ENCODE results near the gene GAP43.

Gene GAP43

DNA sequence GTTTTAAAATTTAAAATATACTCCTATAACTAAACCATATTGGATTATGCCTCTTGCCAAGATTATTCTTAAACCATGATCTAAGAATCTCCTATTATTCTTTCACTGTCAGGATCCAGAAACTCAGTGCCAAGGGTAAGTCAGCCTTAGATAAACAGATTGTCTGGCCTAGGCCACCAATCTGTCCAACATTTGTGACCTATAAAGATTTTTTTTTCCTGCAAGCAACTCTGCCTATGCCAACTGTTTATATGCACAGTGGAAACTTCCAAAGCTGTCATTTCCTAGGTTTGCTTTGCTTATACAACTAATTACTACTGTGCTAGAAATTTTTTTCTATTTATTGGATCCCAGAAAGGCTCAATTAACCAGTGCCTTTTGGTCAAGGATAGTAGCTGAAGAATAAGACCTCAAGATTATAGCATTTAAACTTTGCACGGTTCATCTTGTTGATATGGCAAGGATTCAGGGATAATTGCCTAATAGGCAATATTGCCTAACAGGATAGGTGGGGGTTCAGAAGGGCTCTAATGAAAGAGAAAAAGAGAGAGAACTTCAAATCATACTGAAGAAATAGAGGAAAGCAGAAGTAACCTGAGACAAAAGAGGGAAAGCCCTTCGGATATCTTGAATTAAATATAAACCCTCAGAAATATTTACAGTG lies 22.8 kb downstream of the GAP43 start:
- DNase-seq = no peak
- no peak overlapping the region for H3K27ac ChIP-seq (ENCODE audit: insufficient read depth, low read length, poor library complexity, severe bottlenecking)
- no peaks in the 10 kb centered on the region for H3K4me1 ChIP-seq (ENCODE audit: control insufficient read depth, insufficient read depth, low read length, poor library complexity, severe bottlenecking)
- no peak overlapping the region for H3K4me3 ChIP-seq (ENCODE audit: insufficient read depth, low read depth, low read length, poor library complexity, severe bottlenecking)
- no peaks in the 10 kb centered on the region for H3K27me3 ChIP-seq (replicated peaks; ENCODE audit: control insufficient read depth, insufficient read depth, low read length, poor library complexity, severe bottlenecking)
- no peaks in the 10 kb centered on the region for H3K9me3 ChIP-seq (ENCODE audit: control insufficient read depth, low read length)
- H3K36me3 ChIP-seq (ENCODE audit: control insufficient read depth, insufficient read depth, low read length) = no peaks in the 10 kb centered on the region

DNA sequence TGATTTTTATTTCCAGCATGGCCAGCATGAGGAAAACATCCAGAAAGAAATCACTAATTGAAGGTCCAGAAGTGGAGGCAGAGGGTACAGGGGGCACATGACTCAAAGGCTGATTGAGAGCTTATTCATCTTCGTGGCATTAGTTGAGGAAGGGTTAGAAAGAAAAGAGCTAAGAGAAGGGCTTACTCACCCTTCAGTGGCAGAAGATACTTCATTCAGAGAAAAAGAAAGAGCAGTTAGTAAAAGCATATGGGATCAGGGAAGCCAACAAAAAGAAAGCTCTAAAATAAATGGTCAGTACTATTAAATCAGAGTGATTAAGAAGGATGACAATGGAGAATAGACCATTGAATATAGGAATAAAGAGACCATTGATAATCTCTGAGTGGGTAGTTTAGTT lies 25.2 kb downstream of the GAP43 start:
- Histone ChIP-seq H3K4me1 (ENCODE audit: control insufficient read depth, insufficient read depth, low read length, poor library complexity, severe bottlenecking) (no peaks in the 10 kb centered on the region), H3K9me3 (ENCODE audit: control insufficient read depth, low read length) (no peaks in the 10 kb centered on the region), H3K4me3 (ENCODE audit: insufficient read depth, low read depth, low read length, poor library complexity, severe bottlenecking) (no peak overlapping the region), H3K36me3 (ENCODE audit: control insufficient read depth, insufficient read depth, low read length) (no peaks in the 10 kb centered on the region), H3K27ac (ENCODE audit: insufficient read depth, low read length, poor library complexity, severe bottlenecking) (no peak overlapping the region), H3K27me3 (replicated peaks; ENCODE audit: control insufficient read depth, insufficient read depth, low read length, poor library complexity, severe bottlenecking) (no peaks in the 10 kb centered on the region)
- no peak for DNase-seq

DNA sequence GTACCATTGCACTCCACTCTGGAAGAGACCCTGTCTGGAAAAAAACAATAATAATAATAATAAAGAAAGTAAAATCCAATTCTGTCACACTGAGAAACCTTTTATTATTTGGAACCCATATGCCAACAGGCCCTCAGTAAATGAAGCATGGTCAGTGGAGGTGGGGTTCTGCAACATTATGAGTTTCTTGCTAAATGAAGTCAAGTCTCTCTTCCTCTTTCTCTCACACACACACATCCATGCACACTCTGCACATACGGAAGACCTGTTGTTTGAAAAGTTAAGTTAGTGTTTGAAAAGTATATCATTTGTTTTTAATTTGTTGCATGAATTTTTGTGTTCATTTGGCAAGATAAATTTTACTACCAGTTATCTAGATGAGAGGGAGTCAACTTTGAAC lies 27.8 kb downstream of the GAP43 start:
- no peaks in the 10 kb centered on the region for H3K27me3 ChIP-seq (replicated peaks; ENCODE audit: control insufficient read depth, insufficient read depth, low read length, poor library complexity, severe bottlenecking)
- H3K4me3 ChIP-seq (ENCODE audit: insufficient read depth, low read depth, low read length, poor library complexity, severe bottlenecking) = no peak overlapping the region
- no peaks in the 10 kb centered on the region for H3K36me3 ChIP-seq (ENCODE audit: control insufficient read depth, insufficient read depth, low read length)
- no peak for DNase-seq
- H3K4me1 ChIP-seq (ENCODE audit: control insufficient read depth, insufficient read depth, low read length, poor library complexity, severe bottlenecking) = no peaks in the 10 kb centered on the region
- H3K9me3 ChIP-seq (ENCODE audit: control insufficient read depth, low read length) = no peaks in the 10 kb centered on the region
- H3K27ac ChIP-seq (ENCODE audit: insufficient read depth, low read length, poor library complexity, severe bottlenecking) = no peak overlapping the region

DNA sequence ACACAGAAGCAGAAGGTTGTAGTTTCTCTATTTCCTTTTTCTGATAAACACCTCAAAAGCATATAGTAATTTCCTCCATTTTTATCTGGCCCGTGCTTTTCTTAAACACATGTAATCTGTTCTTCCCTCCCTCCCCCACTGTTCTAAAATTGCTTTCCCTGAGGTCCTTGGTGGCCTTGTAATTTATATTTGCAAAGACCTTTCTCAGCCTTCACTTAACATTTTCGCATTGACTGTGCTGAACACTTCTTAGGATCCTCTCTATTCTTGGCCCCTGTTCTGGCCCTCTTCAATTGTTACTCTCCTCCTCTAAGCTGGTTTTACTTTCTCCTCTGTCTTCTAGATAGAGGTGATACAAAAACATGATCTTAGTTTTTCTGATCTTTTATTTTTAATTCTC lies 28.3 kb downstream of the GAP43 start:
- no peak for DNase-seq
- Histone ChIP-seq H3K27me3 (replicated peaks; ENCODE audit: control insufficient read depth, insufficient read depth, low read length, poor library complexity, severe bottlenecking) (no peaks in the 10 kb centered on the region), H3K4me3 (ENCODE audit: insufficient read depth, low read depth, low read length, poor library complexity, severe bottlenecking) (no peak overlapping the region), H3K36me3 (ENCODE audit: control insufficient read depth, insufficient read depth, low read length) (no peaks in the 10 kb centered on the region), H3K9me3 (ENCODE audit: control insufficient read depth, low read length) (no peaks in the 10 kb centered on the region), H3K27ac (ENCODE audit: insufficient read depth, low read length, poor library complexity, severe bottlenecking) (no peak overlapping the region), H3K4me1 (ENCODE audit: control insufficient read depth, insufficient read depth, low read length, poor library complexity, severe bottlenecking) (no peaks in the 10 kb centered on the region)

DNA sequence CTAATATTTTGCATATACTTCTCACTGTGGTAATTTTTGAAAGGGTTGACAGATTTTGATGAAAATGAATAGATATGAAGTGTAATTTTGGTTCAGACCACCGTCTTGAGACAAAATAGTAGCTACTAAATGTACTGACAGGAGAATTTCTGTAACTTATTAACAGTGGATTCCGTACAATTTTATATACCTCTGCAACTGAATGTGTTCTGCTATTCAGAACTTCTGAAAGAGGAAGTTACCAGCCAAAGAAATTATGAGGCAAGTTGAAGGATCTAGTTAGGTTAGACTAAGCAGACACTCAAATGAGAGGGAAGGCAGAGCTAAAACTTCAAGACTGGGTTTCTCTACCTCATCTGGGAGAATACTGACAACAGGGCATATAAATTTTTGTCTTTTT lies 29.4 kb downstream of the GAP43 start:
- H3K9me3 ChIP-seq (ENCODE audit: control insufficient read depth, low read length) = no peaks in the 10 kb centered on the region
- peaks cover 4% of the 10 kb centered on the region for H3K4me1 ChIP-seq (ENCODE audit: control insufficient read depth, insufficient read depth, low read length, poor library complexity, severe bottlenecking)
- DNase-seq = no peak
- no peaks in the 10 kb centered on the region for H3K36me3 ChIP-seq (ENCODE audit: control insufficient read depth, insufficient read depth, low read length)
- no peak overlapping the region for H3K27ac ChIP-seq (ENCODE audit: insufficient read depth, low read length, poor library complexity, severe bottlenecking)
- no peaks in the 10 kb centered on the region for H3K27me3 ChIP-seq (replicated peaks; ENCODE audit: control insufficient read depth, insufficient read depth, low read length, poor library complexity, severe bottlenecking)
- H3K4me3 ChIP-seq (ENCODE audit: insufficient read depth, low read depth, low read length, poor library complexity, severe bottlenecking) = no peak overlapping the region

DNA sequence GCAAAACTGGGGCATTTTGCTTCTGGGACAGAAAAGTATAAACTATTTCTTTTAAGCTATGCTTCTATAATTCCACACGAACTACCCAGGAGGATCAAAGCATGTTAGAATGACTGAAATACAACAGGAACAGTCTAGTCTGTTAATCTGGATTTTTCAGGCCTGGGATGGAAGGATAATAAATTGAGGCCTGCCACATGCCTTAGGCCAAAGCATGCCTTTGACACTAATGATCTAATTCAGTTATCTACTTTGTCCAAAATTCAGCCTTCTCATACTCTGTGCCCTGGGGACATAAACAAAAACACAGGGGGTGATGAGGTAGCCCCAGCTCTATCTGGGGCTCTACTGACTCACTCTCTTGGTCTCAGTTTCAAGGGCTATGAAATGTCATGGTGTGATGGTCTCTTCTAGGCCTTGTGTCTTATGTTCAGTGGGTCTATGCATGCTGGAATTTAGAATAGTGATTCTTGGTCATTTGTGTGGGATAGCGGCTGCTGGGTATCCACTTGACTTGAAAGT lies 32.5 kb downstream of the GAP43 start:
- H3K27me3 ChIP-seq (replicated peaks; ENCODE audit: control insufficient read depth, insufficient read depth, low read length, poor library complexity, severe bottlenecking) = no peaks in the 10 kb centered on the region
- H3K4me1 ChIP-seq (ENCODE audit: control insufficient read depth, insufficient read depth, low read length, poor library complexity, severe bottlenecking) = peaks cover 6% of the 10 kb centered on the region
- H3K27ac ChIP-seq (ENCODE audit: insufficient read depth, low read length, poor library complexity, severe bottlenecking) = no peak overlapping the region
- H3K9me3 ChIP-seq (ENCODE audit: control insufficient read depth, low read length) = no peaks in the 10 kb centered on the region
- H3K4me3 ChIP-seq (ENCODE audit: insufficient read depth, low read depth, low read length, poor library complexity, severe bottlenecking) = no peak overlapping the region
- no peaks in the 10 kb centered on the region for H3K36me3 ChIP-seq (ENCODE audit: control insufficient read depth, insufficient read depth, low read length)
- no peak for DNase-seq

DNA sequence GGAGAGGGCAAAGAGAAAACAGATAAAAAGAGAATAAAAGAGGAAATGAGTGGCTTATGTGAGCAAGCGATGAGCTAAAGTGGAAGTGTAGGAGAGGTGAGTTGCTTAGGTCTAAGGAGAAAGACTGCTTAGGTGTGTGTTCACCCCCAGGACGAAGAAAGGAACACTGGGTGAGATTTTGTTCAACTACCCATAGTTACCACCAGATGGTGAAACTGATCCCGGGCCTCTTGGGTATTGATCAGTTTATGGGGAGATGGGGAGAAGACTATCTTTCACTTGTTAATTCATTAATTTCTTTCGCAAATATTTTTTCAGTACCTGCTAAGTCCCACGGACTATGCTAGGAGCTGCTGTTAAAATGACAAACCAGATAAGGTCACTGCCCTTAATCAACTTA lies 33.9 kb downstream of the GAP43 start:
- no peak for DNase-seq
- Histone ChIP-seq H3K9me3 (ENCODE audit: control insufficient read depth, low read length) (no peaks in the 10 kb centered on the region), H3K27ac (ENCODE audit: insufficient read depth, low read length, poor library complexity, severe bottlenecking) (no peak overlapping the region), H3K4me3 (ENCODE audit: insufficient read depth, low read depth, low read length, poor library complexity, severe bottlenecking) (no peak overlapping the region), H3K36me3 (ENCODE audit: control insufficient read depth, insufficient read depth, low read length) (no peaks in the 10 kb centered on the region), H3K4me1 (ENCODE audit: control insufficient read depth, insufficient read depth, low read length, poor library complexity, severe bottlenecking) (peaks cover 6% of the 10 kb centered on the region), H3K27me3 (replicated peaks; ENCODE audit: control insufficient read depth, insufficient read depth, low read length, poor library complexity, severe bottlenecking) (no peaks in the 10 kb centered on the region)

DNA sequence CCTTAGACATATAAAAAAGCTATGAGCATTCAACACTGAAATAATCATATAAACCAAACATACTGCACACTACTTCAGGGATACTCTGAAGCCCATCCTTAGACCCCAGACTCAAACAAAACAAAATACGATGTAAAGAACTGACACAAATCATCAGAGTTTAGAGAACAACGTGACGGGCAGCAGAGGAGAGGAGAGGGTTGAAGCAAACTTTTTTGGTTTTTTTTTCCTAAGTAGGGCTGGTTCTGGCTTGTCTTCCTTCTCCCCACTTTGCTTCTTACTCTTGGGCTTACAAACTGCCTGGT lies 34.7 kb downstream of the GAP43 start:
- Histone ChIP-seq H3K27ac (ENCODE audit: insufficient read depth, low read length, poor library complexity, severe bottlenecking) (peak overlapping the region; percentile 71), H3K4me1 (ENCODE audit: control insufficient read depth, insufficient read depth, low read length, poor library complexity, severe bottlenecking) (peaks cover 6% of the 10 kb centered on the region), H3K9me3 (ENCODE audit: control insufficient read depth, low read length) (no peaks in the 10 kb centered on the region), H3K27me3 (replicated peaks; ENCODE audit: control insufficient read depth, insufficient read depth, low read length, poor library complexity, severe bottlenecking) (no peaks in the 10 kb centered on the region), H3K4me3 (ENCODE audit: insufficient read depth, low read depth, low read length, poor library complexity, severe bottlenecking) (peak overlapping the region; percentile 78), H3K36me3 (ENCODE audit: control insufficient read depth, insufficient read depth, low read length) (no peaks in the 10 kb centered on the region)
- no peak for DNase-seq

DNA sequence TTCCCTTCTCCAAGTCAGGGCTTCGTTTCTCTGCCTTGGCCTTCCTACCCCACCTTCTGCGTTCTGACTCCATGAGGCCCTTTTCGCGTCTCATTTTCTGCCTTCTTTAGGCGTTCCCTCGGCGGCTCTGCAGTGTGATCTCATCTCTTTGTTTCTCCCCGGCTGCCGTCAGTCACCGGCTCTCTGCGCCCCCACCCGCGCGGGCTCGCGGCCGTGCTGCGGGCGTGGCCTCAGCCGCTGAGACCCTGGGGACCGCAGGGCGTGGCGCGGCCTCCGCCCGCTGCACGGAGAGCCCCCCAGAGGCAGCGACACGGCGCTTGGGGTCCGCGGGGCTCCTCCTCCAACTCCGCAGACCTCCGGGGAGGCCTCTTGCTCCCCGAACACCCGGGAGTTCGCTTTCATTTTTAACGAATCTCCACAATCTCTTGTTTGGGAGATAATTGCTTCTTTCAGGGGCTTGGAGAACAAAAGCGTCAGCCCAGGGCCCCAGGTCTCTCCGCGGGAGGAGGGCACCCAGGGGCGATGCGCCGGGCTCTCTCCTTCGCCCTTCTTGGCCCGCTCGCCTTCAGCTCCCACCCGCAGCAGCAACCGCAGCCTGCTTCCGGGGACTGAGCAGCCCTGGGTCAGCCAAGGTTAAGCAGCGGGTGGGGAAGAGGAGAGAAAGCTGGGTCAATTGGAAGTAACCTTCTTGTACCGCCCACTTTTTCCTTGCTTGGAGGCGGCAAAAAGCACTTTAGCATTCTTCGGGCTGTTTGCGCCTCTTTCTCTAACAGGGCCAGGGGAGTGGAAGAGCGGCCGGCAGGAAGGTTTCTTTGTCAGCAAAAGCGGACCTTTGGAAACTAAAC lies 35.2 kb downstream of the GAP43 start:
- peak; percentile 38 to 53 (median 38) for DNase-seq
- H3K4me3 ChIP-seq (ENCODE audit: insufficient read depth, low read depth, low read length, poor library complexity, severe bottlenecking) = peak overlapping the region; percentile 78

More for the DNA sequence above, 35.2 kb downstream of the GAP43 start:
- Histone ChIP-seq H3K36me3 (ENCODE audit: control insufficient read depth, insufficient read depth, low read length) (no peaks in the 10 kb centered on the region), H3K27me3 (replicated peaks; ENCODE audit: control insufficient read depth, insufficient read depth, low read length, poor library complexity, severe bottlenecking) (no peaks in the 10 kb centered on the region), H3K9me3 (ENCODE audit: control insufficient read depth, low read length) (no peaks in the 10 kb centered on the region), H3K27ac (ENCODE audit: insufficient read depth, low read length, poor library complexity, severe bottlenecking) (peak overlapping the region; percentile 71), H3K4me1 (ENCODE audit: control insufficient read depth, insufficient read depth, low read length, poor library complexity, severe bottlenecking) (peaks cover 6% of the 10 kb centered on the region)

All from effector memory CD4-positive, alpha-beta T cell (primary cell).